ENCODE data around the gene DNM3.

Gene DNM3

DNA sequence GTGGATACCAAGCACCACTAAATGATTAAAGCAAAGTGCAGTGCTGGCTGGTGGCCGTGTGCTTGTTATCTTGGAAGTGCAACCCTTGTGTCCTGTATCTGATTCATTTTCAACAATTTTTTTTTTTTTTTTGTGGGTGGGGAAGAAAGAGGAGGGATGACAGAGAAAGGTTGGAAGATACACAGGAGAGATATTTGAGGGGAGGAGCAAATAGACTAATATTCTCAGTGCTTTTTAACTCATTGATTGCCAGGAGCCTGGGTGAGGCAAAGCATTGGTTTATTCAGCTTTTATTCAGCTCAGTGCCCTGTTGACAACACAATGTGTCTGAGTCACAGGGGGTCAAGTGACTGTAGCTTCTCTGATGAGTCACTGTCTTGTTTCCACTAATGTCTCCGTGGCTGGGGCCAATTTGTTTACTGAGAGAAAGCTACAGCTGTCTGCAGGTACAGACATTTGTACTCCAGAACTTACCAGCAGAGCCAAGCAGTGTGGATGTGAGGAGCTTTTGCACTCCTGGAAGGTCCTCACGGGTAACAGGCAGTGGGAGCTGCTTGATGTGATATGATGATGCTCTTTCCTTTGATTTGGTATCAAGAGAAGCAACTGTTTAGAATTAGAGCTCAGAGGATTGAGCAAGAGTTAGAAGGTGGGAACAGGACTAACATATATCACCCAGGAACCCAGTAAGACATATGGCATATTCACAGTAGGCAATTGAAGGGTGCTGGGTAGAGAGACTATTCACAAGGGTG, 23.6 kb upstream of the DNM3 start:
- peak; percentile 19 to 46 for DNase-seq (ENCODE audit: low read depth in 2 of 2)

GRCh38 chr1:171819946-171820345, 21.4 kb upstream of the DNM3 start:
- no peak for DNase-seq (ENCODE audit: low read depth in 2 of 2)

GRCh38 chr1:171826973-171827372, 14.3 kb upstream of the DNM3 start:
- DNase-seq (ENCODE audit: low read depth in 2 of 2), result no peak

- no peak for DNase-seq (ENCODE audit: low read depth in 2 of 2)
These were observed 12.5 kb upstream of the DNM3 start for GRCh38 chr1:171828794-171829193.

DNA sequence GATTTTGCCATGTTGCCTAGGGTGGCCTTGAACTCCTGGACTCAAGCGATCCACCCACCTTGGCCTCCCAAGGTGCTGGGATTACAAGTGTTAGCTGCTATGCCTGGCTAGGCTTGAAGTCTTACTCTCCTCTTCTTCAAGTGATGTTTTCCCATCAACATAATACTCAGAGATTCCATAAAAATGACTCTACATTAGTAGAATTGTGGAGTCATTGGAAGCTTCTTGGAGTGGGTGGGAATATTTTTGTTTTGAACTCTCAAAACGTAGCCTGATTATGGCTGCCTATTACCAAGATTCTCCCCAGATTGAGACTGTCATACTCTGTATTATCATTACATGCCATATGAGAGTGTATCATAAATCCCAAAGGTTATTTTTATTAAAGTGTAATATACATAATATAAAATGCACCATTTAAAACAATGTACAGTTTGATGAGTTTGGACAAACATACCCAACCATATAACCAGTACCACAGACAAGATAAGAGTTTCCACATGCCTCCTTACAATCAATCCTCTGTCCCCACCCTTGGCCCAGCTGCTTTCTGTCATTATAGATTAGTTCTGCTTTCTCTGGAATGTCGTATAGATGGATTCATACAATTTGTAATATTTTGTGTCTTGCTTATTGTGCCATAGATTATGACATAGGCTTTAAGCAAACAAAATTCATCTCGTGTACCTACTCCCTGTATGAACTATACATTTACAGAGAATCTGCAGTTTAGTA, 8.0 kb upstream of the DNM3 start:
- no peak for DNase-seq (ENCODE audit: low read depth in 2 of 2)

- DNase-seq (ENCODE audit: low read depth in 2 of 2), result no peak
These were observed 6.5 kb upstream of the DNM3 start for GRCh38 chr1:171834821-171835220.

DNA sequence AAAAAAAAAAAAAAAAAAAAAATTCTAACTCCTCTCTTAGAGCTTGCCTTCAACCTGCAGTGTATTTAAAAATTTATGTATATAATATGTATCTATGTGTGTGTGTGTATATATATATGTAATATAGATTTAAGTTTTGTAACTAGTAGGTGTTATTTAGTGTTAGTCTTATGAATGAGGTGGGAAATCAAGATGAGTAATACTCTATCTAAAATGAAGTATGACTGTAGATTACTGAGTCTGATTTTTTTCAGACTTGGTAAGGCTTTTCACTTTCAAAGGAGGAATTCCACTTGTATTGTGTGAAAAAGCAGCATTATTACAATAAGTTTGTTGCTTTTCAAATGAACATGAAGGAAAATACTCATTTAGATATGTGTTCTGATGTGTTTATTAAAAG, 5.4 kb upstream of the DNM3 start:
- DNase-seq (ENCODE audit: low read depth in 2 of 2), result no peak

DNA sequence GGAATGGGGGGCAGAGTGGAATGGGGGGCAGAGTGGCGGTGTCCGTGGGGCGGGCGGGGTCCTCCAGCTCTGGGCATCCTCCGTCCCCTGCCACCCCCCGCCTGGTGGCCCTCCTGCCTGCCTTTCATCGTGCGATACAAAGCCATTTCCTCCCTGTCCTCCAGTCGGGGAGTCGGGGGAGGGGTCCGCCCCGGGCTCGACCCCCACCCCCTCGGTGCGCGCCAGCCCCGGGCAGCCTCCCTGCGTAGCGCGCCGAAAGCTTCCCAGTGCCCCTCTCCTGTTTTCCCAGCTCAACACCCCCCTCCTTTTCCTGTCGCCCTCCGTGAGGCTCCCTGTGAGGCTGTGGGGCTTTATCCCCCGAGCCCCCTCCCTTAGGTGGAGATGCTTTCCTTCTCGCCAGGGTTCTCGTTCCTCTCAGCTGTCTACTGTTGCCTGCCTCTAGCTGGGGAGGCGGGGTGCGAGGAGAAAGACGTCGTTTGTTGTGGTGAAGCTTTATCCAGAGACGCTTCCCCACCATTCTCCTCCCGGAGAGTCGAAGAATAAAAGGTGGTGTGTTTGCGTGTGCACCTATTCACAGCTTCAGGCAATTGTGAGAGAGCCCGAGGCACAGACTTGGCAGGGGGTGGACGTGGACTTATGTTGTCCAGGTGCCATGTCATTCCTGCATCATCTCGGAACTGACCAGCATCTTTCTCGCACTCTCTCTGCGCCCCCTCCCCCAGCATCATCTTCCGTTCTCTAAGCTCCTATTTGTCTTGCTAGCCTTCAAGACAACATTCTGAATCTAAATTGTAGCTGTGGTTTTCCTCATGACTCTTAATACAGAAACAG, 848 bp downstream of the DNM3 start:
- no peak for DNase-seq (ENCODE audit: low read depth in 2 of 2)

DNA sequence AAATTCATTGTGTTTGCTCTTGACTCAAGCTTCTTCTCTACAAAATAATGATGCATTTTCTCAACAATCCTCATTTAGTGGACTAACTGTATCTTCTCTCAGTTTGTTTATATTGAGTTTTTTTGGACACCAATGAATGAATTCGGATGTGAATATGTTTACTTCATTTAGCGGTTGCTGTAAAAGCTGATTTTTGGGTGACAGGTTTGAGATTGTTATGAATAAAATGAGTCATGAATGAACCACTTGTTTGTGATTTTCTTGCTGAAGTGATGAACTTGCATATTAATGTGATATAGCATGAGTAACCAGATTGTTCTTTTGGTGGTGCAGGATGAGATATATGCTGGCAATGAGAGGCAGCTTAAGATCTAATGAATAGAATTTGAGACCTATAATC, 3.1 kb downstream of the DNM3 start:
- DNase-seq (ENCODE audit: low read depth in 2 of 2), result no peak

DNA sequence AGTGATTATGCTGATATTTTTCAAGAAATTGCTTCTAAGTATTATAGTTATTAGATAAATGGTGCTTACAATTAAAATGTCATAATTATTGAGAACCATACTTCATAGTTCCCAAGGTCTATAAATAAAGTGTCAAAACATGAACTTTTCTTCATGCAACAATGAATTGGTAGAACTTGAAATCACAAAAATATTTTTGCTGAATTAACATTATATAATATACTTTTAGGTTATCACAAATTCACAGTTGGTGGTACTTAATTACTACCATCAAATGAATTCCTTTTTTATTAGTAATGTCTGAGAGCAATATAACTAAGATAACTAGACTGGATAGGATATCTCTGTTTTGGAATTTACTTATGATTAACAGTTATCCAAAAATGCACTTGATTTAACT, 4.7 kb downstream of the DNM3 start:
- DNase-seq (ENCODE audit: low read depth in 2 of 2), result no peak

GRCh38 chr1:171849245-171849898, 8.1 kb downstream of the DNM3 start:
- no peak for DNase-seq (ENCODE audit: low read depth in 2 of 2)

DNA sequence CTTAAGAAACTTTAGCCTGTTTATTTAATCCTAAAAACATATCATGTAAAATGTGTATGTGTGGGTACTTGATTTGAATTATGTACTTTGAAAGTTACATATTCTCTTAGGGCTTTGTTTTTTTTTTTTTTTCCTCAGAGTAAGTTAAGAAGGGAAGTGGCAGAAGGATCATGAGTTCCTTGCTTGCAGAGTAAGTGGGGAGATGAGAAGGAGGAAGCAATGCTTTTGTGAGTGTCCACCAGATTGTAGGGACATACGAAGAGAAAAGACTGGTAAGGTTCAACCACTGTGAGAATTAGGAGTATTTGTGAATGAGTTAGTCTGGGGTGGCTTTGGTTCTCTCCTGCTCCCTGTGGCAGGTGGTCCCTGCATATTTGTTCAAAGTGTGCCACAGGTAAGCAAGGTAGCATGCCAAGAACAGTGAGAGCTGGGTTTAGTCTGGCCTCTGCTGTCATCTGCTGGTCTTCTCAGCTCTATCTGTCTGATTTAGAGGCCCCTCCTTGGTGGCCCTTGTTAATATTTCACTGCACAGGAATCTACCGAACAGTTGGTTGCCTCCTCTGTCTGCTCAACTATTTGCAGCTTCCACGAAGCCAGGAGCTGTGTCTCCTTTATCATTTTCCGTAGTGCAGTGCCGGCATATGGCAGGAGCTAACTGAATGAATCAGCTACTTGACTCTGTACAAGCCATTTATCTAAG, 9.5 kb downstream of the DNM3 start:
- DNase-seq (ENCODE audit: low read depth in 2 of 2), result no peak

- DNase-seq (ENCODE audit: low read depth in 2 of 2), result no peak
These were observed 11.0 kb downstream of the DNM3 start for GRCh38 chr1:171852272-171852671.

DNA sequence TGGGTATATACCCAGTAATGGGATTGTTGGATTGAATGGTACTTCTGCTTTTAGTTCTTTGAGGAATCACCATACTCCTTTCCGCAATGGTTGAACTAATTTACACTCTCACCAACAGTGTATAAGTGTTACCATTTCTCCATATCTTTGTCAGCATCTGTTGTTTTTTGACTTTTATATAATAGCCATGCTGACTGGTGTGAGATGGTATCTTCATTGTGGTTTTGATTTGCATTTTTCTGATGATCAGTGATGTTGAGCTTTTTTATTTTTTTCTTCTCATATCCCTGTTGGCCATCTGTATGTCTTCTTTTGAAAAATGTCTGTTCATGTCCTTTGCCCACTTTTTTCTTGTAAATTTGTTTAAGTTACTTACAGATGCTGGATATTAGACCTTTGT, 14.1 kb downstream of the DNM3 start:
- DNase-seq (ENCODE audit: low read depth in 2 of 2), result no peak

DNA sequence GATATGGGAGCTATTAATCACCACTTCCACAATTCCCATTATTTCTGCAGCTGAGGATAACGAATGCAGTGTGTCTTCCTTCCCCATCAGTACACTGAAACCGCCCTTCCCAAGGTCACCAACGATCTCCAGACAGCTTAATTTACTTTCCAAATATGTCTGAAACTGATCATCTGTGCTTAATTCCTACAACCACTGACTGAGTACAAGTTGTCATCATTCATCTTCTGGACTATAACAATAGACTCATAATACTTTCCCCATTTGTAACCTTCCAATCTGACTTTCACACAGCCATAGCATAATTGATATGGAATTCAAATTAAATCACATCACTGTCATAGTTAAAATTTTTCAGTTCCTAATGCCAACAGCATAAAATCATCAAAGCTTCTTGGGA, 17.4 kb downstream of the DNM3 start:
- DNase-seq (ENCODE audit: low read depth in 2 of 2), result no peak

- DNase-seq (ENCODE audit: low read depth in 2 of 2), result no peak
These were observed 19.4 kb downstream of the DNM3 start for GRCh38 chr1:171860696-171861095.

DNA sequence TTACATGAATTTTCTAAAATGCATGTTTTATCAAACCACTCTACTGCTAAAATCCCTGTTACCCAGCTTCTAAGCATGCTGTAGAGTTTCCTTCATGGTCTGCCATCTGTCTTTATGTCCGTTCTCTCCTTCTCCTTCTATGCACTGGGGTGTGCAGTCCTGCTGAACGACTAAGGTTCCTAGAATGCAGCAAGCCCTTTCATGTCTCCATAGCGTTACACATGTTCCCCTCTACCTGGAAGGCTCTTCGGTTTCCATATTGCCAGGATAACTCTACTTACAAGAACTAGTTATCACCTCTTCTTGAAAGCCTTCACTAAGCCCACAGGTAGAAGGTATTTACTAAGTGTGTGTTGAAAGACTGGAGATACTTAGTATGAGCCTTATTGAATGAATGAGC, 22.2 kb downstream of the DNM3 start:
- no peak for DNase-seq (ENCODE audit: low read depth in 2 of 2)

- no peak for DNase-seq (ENCODE audit: low read depth in 2 of 2)
These were observed 23.0 kb downstream of the DNM3 start for GRCh38 chr1:171864308-171864707.

DNA sequence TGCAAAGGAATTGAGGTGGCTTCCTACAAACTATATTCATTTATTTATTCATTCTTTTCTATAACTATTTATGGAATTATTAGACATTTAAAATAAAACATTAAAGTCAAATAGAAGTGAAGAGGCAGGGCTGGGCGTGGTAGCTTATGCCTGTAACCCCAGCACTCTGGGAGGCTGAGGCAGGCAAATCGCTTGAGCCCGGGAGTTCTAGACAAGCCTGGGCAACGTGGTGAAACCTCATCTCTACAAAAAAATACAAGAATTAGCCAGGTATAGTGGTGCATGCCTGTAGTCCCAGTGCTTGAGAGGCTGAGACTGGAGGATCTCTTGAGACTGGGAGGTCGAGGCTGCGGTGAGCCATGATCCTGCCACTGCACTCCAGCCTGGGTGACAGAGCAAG, 23.8 kb downstream of the DNM3 start:
- DNase-seq (ENCODE audit: low read depth in 2 of 2), result no peak

GRCh38 chr1:171867236-171867635, 25.9 kb downstream of the DNM3 start:
- no peak for DNase-seq (ENCODE audit: low read depth in 2 of 2)

DNA sequence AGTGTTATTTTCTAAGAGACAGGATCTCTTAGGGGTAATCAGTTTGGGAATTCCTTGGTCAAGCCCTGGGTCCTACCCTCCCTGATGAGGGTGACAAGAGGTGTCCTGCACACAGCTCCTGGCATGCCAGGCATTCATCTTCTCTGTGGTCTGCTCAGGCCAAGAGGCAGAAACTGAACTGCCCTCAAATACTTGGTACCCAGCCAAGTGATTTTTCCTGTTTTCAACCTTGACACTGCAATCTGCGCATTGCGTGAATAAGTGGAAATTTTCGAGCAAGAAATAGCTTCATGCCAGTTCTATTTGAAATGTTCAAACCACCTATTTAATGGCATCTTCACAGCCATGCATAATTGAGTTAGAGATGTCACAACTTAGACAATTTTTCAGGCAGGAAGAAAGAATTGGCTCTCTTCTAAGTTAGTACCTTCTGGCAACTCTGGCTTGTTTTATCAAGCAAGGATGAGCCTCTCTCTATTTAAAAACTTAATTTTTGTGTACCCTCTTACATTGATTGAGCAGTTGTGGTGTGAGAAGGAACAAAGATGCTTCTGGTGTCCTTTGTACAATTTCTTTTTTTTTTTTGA, 27.0 kb downstream of the DNM3 start:
- no peak for DNase-seq (ENCODE audit: low read depth in 2 of 2)
